Upper lobe of right lung (tissue), 1 donor: ENCODE measurements around the gene JARID2. TPM values are rescaled to one million over a fixed set of nuclear protein-coding genes. Genes with fewer than 3 reads are reported as not detected.
A peak's percentile ranks its signal among the peaks of the same experiment; 100 is the strongest.

Source experiments
- ATAC-seq: fragments of 200-7000 bp; cut with Tn5 transposase; one replicate; pipeline ENCODE4 v1.9.1; 2020; ENCODE audit warnings: mild to moderate bottlenecking, moderate library complexity
- DNase-seq: peaks from one replicate; pipeline ENCODE4 v3.0.0-alpha.2; 2020
- H3K27ac ChIP-seq: fragments of 200-600 bp; one replicate; pipeline ENCODE4 v1.8.0; 2022
- H3K27me3 ChIP-seq: fragments of 200-600 bp; one replicate; pipeline ENCODE4 v1.8.0; 2022; ENCODE audit warnings: mild to moderate bottlenecking
- H3K36me3 ChIP-seq: fragments of 200-600 bp; one replicate; pipeline ENCODE4 v1.8.0; 2022
- H3K4me1 ChIP-seq: fragments of 200-600 bp; one replicate; pipeline ENCODE4 v1.8.0; 2022
- H3K4me3 ChIP-seq: fragments of 200-600 bp; one replicate; pipeline ENCODE4 v1.8.0; 2022; ENCODE audit warnings: mild to moderate bottlenecking
- H3K9me3 ChIP-seq: fragments of 200-600 bp; one replicate; pipeline ENCODE4 v1.8.0; 2022
- CTCF ChIP-seq: fragments of 200-600 bp; IDR thresholded peaks from one replicate; pipeline ENCODE4 v1.8.0; 2022; ENCODE audit warnings: antibody characterized with exemption
- intact Hi-C: fragments of 100-400 bp; cut with DNase I; formaldehyde crosslinking; loops from one replicate; pipeline ENCODE4 v1.11.0; 2022
- total RNA-seq: library from RNA; stranded (reverse); fragmentation: NEBNext Ultra II Directional; extraction: Animal tissue kit (Norgen Biotek cat#: 25700); gene quantifications from one replicate; pipeline ENCODE4 v1.2.1, GENCODE V29; 2021
- donor health status: DM: no; HTN: yes; CAD: no; lungs with severe emphysema.

Gene JARID2
- total RNA-seq, 1 donor from 2014 or later: 15.1 TPM

- DNase-seq (no peak), ATAC-seq (no peak)
- no peaks in the 10 kb centered on the region for H3K27me3 ChIP-seq
- intact Hi-C loops: no loop called here
- peaks cover 36% of the 10 kb centered on the region for H3K4me1 ChIP-seq
- H3K4me3 ChIP-seq: no peak overlapping the region
- no peak overlapping the region for H3K27ac ChIP-seq
- no peak for TF ChIP-seq CTCF
- no peaks in the 10 kb centered on the region for H3K9me3 ChIP-seq
- no peaks in the 10 kb centered on the region for H3K36me3 ChIP-seq
Measured at GRCh38 chr6:15257357-15258132, 11.7 kb downstream of the JARID2 start.

GRCh38 chr6:15259766-15260098 lies 13.9 kb downstream of the JARID2 start:
- no peak for TF ChIP-seq CTCF
- H3K27ac ChIP-seq: no peak overlapping the region
- H3K9me3 ChIP-seq: no peaks in the 10 kb centered on the region
- intact Hi-C loops: no loop called here
- H3K27me3 ChIP-seq: no peaks in the 10 kb centered on the region
- ATAC-seq (no peak), DNase-seq (no peak)
- H3K4me1 ChIP-seq: peaks cover 42% of the 10 kb centered on the region
- no peaks in the 10 kb centered on the region for H3K36me3 ChIP-seq
- H3K4me3 ChIP-seq: no peak overlapping the region

- Histone ChIP-seq H3K27me3 (no peaks in the 10 kb centered on the region), H3K36me3 (no peaks in the 10 kb centered on the region), H3K9me3 (no peaks in the 10 kb centered on the region), H3K27ac (no peak overlapping the region), H3K4me1 (peaks cover 47% of the 10 kb centered on the region), H3K4me3 (no peak overlapping the region)
- DNase-seq (no peak), ATAC-seq (peak; percentile 45)
- no peak for TF ChIP-seq CTCF
- intact Hi-C loops: no loop called here
Measured at GRCh38 chr6:15260099-15260821, 14.4 kb downstream of the JARID2 start.

- intact Hi-C loops: no loop called here
- H3K4me3 ChIP-seq: no peak overlapping the region
- ATAC-seq (peak; percentile 51), DNase-seq (no peak)
- TF ChIP-seq CTCF: no peak
- no peaks in the 10 kb centered on the region for H3K27me3 ChIP-seq
- no peaks in the 10 kb centered on the region for H3K9me3 ChIP-seq
- no peaks in the 10 kb centered on the region for H3K36me3 ChIP-seq
- peaks cover 78% of the 10 kb centered on the region for H3K4me1 ChIP-seq
- H3K27ac ChIP-seq: no peak overlapping the region
Measured at GRCh38 chr6:15263780-15264374, 18.0 kb downstream of the JARID2 start.

- no peak overlapping the region for H3K27ac ChIP-seq
- peaks cover 79% of the 10 kb centered on the region for H3K4me1 ChIP-seq
- intact Hi-C loops: no loop called here
- no peaks in the 10 kb centered on the region for H3K27me3 ChIP-seq
- H3K9me3 ChIP-seq: no peaks in the 10 kb centered on the region
- H3K36me3 ChIP-seq: no peaks in the 10 kb centered on the region
- ATAC-seq (no peak), DNase-seq (no peak)
- no peak for TF ChIP-seq CTCF
- no peak overlapping the region for H3K4me3 ChIP-seq
Measured at GRCh38 chr6:15264412-15264811, 18.5 kb downstream of the JARID2 start.
